GM06990 (cell line): ENCODE results near the gene TECTB.

Source experiments
- DNase-seq: peaks from one replicate; pipeline ENCODE4 v3.0.0-alpha.2; 2011; ENCODE audit not compliant: insufficient read length; ENCODE audit errors: extremely low read depth
- H3K27me3 ChIP-seq: replicated peaks from 2 replicates; pipeline ENCODE4 v1.6.0; 2011; ENCODE audit warnings: low read length; ENCODE audit not compliant: control insufficient read depth, insufficient read depth
- H3K36me3 ChIP-seq: 2 replicates; pipeline ENCODE4 v1.5.1; 2011; ENCODE audit warnings: low read length; ENCODE audit not compliant: control insufficient read depth, insufficient read depth
- H3K4me3 ChIP-seq: replicated peaks from 2 replicates; pipeline ENCODE4 v1.5.1; 2011; ENCODE audit warnings: low read depth, mild to moderate bottlenecking, control low read depth, low read length
- TF ChIP-seq, protein P1 (sequence below): IDR thresholded peaks from 2 replicates; pipeline ENCODE4 v1.5.1; 2011; ENCODE audit warnings: low read length, control low read depth, mild to moderate bottlenecking, inconsistent platforms; ENCODE audit not compliant: insufficient read depth, poor library complexity, severe bottlenecking

TECTB gene

DNA sequence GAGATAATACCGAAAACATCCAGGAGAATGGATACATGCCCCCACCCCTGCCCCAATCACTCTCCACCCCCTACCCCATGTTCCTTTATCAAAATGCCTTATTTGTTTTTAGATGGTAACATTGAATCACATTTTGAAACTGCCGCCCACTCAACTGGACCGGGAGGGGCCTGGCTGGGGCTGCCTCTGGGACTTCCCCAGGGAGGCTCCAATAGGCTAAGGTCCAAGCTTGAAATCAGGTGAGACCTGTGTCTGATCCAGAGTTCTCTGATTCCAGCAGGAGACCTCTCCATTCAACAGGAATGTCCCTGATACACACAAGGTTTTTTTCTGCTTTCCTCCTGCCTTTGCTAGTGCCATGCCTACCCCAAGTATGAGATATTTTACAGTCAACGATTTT is 47.0 kb downstream of the TECTB start:
- DNase-seq, result no peak
- TF ChIP-seq, protein P1, sequence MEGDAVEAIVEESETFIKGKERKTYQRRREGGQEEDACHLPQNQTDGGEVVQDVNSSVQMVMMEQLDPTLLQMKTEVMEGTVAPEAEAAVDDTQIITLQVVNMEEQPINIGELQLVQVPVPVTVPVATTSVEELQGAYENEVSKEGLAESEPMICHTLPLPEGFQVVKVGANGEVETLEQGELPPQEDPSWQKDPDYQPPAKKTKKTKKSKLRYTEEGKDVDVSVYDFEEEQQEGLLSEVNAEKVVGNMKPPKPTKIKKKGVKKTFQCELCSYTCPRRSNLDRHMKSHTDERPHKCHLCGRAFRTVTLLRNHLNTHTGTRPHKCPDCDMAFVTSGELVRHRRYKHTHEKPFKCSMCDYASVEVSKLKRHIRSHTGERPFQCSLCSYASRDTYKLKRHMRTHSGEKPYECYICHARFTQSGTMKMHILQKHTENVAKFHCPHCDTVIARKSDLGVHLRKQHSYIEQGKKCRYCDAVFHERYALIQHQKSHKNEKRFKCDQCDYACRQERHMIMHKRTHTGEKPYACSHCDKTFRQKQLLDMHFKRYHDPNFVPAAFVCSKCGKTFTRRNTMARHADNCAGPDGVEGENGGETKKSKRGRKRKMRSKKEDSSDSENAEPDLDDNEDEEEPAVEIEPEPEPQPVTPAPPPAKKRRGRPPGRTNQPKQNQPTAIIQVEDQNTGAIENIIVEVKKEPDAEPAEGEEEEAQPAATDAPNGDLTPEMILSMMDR, result no peak
- H3K27me3 ChIP-seq, result no peaks in the 10 kb centered on the region; the same call in 1 of the 2 replicates
- no peak overlapping the region for H3K4me3 ChIP-seq
- no peaks in the 10 kb centered on the region for H3K36me3 ChIP-seq

DNA sequence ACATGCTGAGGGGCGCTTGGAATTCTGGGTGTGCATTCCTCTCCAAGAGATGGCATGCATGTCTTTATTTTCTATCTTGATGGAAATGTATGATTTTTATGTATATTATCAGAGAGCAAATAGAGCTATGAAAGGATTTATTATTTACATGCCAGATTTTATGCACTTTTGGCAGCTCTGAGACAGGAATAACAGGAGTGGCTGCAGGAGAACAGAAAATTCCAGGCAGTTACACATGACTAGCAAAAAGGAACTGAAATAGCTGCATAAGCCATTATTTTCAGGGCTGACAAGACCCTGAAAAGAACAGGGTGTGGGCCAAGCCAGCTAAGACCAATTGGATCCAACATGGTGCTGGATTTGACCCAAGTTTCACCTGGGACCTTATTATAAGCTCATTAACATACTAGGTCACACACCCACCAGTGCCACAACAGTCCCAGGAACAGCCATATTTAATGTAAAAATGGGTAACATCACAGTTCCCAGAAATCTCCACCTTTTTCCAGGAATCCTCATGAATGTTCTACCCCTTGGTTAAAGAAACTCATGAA is 47.5 kb downstream of the TECTB start:
- TF ChIP-seq, protein P1, result no peak
- no peaks in the 10 kb centered on the region; the same call in 1 of the 2 replicates for H3K27me3 ChIP-seq
- H3K4me3 ChIP-seq, result no peak overlapping the region
- no peaks in the 10 kb centered on the region for H3K36me3 ChIP-seq
- DNase-seq, result no peak

DNA sequence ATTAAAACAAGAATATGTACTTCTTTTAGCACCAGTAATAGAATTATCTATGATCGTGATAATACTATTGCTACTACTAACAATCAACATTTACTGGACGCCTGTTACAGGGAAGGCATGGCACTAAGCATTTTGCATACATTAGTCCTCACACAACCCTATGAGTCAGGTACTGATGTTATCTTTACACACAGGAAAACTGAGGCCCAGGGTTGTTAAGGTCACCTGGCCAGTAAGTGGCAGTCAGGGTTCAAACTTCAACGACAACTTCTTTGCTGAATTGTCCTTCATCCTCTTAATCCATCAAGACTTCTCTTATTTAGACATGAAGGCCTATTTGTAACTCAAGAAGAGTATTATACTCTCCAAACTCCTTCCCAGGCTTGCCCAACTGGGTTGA is 48.8 kb downstream of the TECTB start:
- H3K4me3 ChIP-seq, result no peak overlapping the region

GRCh38 chr10:112332509-112333228 is 49.5 kb downstream of the TECTB start:
- TF ChIP-seq, protein P1, result no peak
- Histone ChIP-seq H3K27me3 (no peaks in the 10 kb centered on the region; the same call in 1 of the 2 replicates), H3K4me3 (no peak overlapping the region), H3K36me3 (no peaks in the 10 kb centered on the region)
- DNase-seq, result no peak

More for the DNA sequence above, 48.8 kb downstream of the TECTB start:
- H3K36me3 ChIP-seq, result no peaks in the 10 kb centered on the region
- TF ChIP-seq, protein P1, result no peak
- no peak for DNase-seq
- H3K27me3 ChIP-seq, result no peaks in the 10 kb centered on the region; the same call in 1 of the 2 replicates

DNA sequence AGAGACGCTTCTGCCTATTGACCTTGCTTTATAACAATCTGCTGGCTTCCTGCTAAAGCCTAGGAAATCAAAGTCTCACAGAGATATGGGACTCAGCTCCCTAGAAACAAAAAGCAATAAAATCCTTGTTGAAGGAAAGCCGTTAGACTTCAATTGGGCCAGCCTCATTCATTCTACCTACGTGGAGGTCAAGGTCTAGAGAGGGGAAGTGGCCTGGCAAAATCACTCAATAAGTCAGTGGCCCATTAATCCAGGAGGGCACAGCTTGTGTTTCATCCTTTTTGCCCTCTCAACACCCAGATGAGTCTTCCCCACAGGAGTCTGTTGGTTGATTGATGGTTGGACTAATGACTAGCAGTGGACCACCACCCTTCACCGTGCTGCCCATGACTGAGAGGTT is 50.3 kb downstream of the TECTB start:
- Histone ChIP-seq H3K4me3 (no peak overlapping the region), H3K36me3 (no peaks in the 10 kb centered on the region), H3K27me3 (no peaks in the 10 kb centered on the region; the same call in 1 of the 2 replicates)
- TF ChIP-seq, protein P1, result no peak
- no peak for DNase-seq
